ENCODE measurements around the gene MB. TPM values are rescaled to one million over a fixed set of nuclear protein-coding genes. Genes with fewer than 3 reads are reported as not detected.

The MB gene
- total RNA-seq, 1 donor from 2014 or later: not detected

DNA sequence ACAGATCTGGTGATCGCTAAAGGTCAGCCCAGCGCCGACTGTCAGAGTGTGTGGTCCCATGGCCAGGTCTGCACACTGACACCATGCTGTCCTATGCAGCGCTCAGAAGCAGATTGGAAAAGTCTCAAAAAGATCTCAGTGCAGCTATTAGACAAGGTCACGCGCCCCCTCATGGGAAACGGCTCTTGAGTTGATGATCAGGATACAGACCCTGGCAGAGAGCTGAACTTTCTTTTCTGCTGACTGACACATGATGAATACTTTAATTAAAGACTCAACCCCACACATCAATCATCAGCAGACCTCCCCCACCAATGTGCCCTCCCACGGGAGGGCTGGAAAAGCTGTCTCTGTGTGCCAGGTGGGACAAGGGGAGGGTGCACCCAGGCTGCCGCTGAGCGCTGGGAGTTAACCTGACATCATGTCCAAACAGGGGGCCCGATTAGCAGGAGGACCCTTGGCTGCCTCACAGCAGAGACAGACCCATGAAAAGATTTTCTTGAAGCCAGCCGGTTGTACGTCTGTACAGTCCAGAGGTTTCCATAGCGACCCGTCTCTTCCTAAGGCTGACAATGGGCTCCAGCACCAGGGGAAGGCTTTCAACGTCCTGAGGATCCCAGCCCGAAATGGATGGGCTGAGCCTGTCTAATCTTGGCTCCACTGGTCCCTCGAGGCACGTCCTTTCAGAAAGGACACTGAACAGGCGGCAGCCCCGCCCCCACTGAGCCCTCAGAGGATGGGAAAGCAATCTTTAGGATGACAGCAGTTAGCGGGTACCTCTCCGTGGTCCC, 49.6 kb downstream of the MB start:
- DNase-seq (ENCODE audit: low read depth): no peak
- TF ChIP-seq, protein P1, sequence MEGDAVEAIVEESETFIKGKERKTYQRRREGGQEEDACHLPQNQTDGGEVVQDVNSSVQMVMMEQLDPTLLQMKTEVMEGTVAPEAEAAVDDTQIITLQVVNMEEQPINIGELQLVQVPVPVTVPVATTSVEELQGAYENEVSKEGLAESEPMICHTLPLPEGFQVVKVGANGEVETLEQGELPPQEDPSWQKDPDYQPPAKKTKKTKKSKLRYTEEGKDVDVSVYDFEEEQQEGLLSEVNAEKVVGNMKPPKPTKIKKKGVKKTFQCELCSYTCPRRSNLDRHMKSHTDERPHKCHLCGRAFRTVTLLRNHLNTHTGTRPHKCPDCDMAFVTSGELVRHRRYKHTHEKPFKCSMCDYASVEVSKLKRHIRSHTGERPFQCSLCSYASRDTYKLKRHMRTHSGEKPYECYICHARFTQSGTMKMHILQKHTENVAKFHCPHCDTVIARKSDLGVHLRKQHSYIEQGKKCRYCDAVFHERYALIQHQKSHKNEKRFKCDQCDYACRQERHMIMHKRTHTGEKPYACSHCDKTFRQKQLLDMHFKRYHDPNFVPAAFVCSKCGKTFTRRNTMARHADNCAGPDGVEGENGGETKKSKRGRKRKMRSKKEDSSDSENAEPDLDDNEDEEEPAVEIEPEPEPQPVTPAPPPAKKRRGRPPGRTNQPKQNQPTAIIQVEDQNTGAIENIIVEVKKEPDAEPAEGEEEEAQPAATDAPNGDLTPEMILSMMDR (conservative IDR thresholded peaks at IDR 0.05; ENCODE audit: low read depth, low read length): no peak
- H3K4me3 ChIP-seq (ENCODE audit: low read depth, low read length): no peak overlapping the region

GRCh38 chr22:35564975-35565867, 51.9 kb downstream of the MB start:
- no peak overlapping the region for H3K4me3 ChIP-seq (ENCODE audit: low read depth, low read length)
- DNase-seq (ENCODE audit: low read depth): no peak
- TF ChIP-seq, protein P1 (conservative IDR thresholded peaks at IDR 0.05; ENCODE audit: low read depth, low read length): no peak

DNA sequence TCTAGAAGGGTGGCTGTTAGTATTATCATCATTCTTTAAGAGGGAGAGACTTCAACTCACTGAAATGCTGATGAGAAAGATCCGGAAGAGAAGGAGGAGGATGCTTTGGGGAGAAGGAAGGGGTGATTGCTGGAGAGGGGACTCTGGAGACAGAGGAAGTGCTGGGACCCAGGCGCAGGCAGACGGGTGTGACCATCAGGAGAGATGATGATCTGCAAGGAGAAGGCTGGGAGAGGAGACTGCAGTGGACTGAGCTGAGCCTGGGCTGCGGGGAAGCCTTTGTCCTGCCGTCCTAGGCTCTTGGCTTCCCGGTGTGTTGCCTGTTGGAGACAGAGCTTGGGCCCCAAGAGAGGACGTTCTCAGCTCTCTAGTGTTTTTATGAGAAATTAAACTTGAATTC, 53.9 kb downstream of the MB start:
- TF ChIP-seq, protein P1 (conservative IDR thresholded peaks at IDR 0.05; ENCODE audit: low read depth, low read length): no peak
- H3K4me3 ChIP-seq (ENCODE audit: low read depth, low read length): no peak overlapping the region
- DNase-seq (ENCODE audit: low read depth): no peak

GRCh38 chr22:35561796-35562526, 55.2 kb downstream of the MB start:
- DNase-seq (ENCODE audit: low read depth): no peak
- TF ChIP-seq, protein P1 (conservative IDR thresholded peaks at IDR 0.05; ENCODE audit: low read depth, low read length): no peak
- H3K4me3 ChIP-seq (ENCODE audit: low read depth, low read length): no peak overlapping the region

GRCh38 chr22:35560824-35561223, 56.3 kb downstream of the MB start:
- no peak overlapping the region for H3K4me3 ChIP-seq (ENCODE audit: low read depth, low read length)
- DNase-seq (ENCODE audit: low read depth): no peak
- TF ChIP-seq, protein P1 (conservative IDR thresholded peaks at IDR 0.05; ENCODE audit: low read depth, low read length): no peak

DNA sequence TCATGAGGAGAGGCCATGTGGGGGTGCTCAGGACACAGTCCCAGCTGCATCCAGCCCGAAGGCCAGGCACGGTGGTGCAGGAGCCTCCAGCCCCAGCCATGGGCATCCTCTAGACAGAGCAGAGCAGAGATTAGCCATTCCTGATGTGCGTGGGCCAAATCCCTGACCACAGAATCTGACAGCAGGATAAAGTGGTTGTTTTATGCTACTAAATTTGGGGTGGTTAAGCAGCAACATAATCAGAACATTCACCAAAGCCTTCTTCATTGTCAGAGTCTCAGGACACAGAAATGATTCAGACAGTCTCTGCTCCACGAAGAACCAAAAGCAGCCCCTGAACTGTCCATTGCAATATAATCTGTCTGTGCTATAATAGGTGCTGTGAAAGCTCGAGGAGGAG, 56.8 kb downstream of the MB start:
- TF ChIP-seq, protein P1 (conservative IDR thresholded peaks at IDR 0.05; ENCODE audit: low read depth, low read length): no peak
- no peak for DNase-seq (ENCODE audit: low read depth)
- H3K4me3 ChIP-seq (ENCODE audit: low read depth, low read length): no peak overlapping the region
